Ishikawa (cell line): ENCODE measurements around the gene KAT7.

ENCODE experiments used
- CEBPB ChIP-seq: IDR thresholded peaks from 2 replicates; pipeline ENCODE4 v1.6.1; 2012
- CREB1 ChIP-seq: IDR thresholded peaks from 2 replicates; pipeline ENCODE4 v1.6.1; 2012; ENCODE audit warnings: low read depth
- EGR1 ChIP-seq: IDR thresholded peaks from 2 replicates; pipeline ENCODE4 v1.6.1; 2012
- EP300 ChIP-seq: IDR thresholded peaks from 2 replicates; pipeline ENCODE4 v1.6.1; 2012; ENCODE audit warnings: borderline replicate concordance
- FOXM1 ChIP-seq: IDR thresholded peaks from 2 replicates; pipeline ENCODE4 v1.6.1; 2012; ENCODE audit warnings: low read depth, borderline replicate concordance
- NFIC ChIP-seq: IDR thresholded peaks from 2 replicates; pipeline ENCODE4 v1.6.1; 2012
- RAD21 ChIP-seq: IDR thresholded peaks from 2 replicates; pipeline ENCODE4 v1.6.1; 2012; ENCODE audit warnings: low read depth
- TAF1 ChIP-seq: IDR thresholded peaks from 2 replicates; pipeline ENCODE4 v1.6.1; 2012; ENCODE audit warnings: low read depth, mild to moderate bottlenecking
- TCF12 ChIP-seq: IDR thresholded peaks from 2 replicates; pipeline ENCODE4 v1.6.1; 2012; ENCODE audit warnings: low read depth
- TEAD4 ChIP-seq: IDR thresholded peaks from 2 replicates; pipeline ENCODE4 v1.6.1; 2012
- YY1 ChIP-seq: IDR thresholded peaks from 2 replicates; pipeline ENCODE4 v1.6.1; 2012; ENCODE audit warnings: low read depth
- ZBTB7A ChIP-seq: IDR thresholded peaks from 2 replicates; pipeline ENCODE4 v1.6.1; 2012; ENCODE audit warnings: low read depth
- TF ChIP-seq, protein P1 (sequence below): IDR thresholded peaks from 2 replicates; pipeline ENCODE4 v1.6.1; 2012
- TF ChIP-seq, protein P2 (sequence below): IDR thresholded peaks from 2 replicates; pipeline ENCODE4 v1.6.1; 2012; ENCODE audit warnings: low read depth, mild to moderate bottlenecking
- TF ChIP-seq, protein P3 (sequence below): IDR thresholded peaks from 2 replicates; pipeline ENCODE4 v1.6.1; 2012

KAT7 gene

DNA sequence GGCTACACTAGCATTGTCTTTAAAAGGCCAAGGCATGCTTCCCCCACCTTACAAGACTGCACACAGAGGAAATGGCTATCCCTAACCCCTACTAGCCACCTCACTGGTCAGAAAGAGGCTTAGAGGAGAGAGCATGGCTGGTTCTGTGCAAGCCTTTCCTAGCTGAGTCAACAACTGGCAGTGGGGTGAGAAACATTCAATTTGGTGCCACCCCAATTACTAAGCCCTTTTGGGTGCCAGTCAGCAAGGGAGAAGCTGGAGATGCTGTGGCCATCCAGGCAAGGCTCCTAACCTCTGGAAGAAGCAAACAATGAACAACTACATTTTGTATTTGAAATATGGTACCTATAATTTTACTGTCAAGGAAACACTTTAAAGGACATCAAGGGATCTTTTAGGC is 4.7 kb upstream of the KAT7 start:
- TF ChIP-seq, protein P1, sequence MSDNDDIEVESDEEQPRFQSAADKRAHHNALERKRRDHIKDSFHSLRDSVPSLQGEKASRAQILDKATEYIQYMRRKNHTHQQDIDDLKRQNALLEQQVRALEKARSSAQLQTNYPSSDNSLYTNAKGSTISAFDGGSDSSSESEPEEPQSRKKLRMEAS, result no peak
- TF ChIP-seq ZBTB7A (no peak), CREB1 (no peak), TCF12 (no peak), YY1 (no peak), FOXM1 (no peak), TAF1 (no peak), EGR1 (no peak), RAD21 (no peak), TEAD4 (no peak)

DNA sequence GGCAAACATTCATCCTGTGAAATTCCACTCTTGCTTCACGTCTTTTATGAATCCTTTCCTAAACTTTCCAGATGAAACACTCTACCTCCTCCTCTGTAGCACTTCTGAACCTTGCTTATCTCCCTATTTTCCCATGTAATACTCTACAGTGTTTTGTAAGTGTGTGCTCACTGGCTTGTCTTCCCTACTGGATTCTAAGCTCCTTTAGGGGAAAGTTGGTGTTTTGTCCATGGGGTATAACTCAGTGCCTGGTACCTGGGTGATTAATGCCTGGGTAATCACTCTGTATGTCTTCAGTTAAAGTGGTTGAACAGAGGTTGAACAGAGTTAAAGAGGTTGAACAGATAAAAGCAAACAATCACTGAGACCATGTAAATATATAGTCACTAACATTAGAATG is 3.8 kb upstream of the KAT7 start:
- TF ChIP-seq, protein P1, result no peak
- TF ChIP-seq TCF12 (no peak), TEAD4 (no peak), CEBPB (no peak), YY1 (no peak), FOXM1 (no peak), ZBTB7A (no peak), RAD21 (no peak)
- TF ChIP-seq, protein P2, sequence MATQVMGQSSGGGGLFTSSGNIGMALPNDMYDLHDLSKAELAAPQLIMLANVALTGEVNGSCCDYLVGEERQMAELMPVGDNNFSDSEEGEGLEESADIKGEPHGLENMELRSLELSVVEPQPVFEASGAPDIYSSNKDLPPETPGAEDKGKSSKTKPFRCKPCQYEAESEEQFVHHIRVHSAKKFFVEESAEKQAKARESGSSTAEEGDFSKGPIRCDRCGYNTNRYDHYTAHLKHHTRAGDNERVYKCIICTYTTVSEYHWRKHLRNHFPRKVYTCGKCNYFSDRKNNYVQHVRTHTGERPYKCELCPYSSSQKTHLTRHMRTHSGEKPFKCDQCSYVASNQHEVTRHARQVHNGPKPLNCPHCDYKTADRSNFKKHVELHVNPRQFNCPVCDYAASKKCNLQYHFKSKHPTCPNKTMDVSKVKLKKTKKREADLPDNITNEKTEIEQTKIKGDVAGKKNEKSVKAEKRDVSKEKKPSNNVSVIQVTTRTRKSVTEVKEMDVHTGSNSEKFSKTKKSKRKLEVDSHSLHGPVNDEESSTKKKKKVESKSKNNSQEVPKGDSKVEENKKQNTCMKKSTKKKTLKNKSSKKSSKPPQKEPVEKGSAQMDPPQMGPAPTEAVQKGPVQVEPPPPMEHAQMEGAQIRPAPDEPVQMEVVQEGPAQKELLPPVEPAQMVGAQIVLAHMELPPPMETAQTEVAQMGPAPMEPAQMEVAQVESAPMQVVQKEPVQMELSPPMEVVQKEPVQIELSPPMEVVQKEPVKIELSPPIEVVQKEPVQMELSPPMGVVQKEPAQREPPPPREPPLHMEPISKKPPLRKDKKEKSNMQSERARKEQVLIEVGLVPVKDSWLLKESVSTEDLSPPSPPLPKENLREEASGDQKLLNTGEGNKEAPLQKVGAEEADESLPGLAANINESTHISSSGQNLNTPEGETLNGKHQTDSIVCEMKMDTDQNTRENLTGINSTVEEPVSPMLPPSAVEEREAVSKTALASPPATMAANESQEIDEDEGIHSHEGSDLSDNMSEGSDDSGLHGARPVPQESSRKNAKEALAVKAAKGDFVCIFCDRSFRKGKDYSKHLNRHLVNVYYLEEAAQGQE, result no peak
- TF ChIP-seq, protein P3, sequence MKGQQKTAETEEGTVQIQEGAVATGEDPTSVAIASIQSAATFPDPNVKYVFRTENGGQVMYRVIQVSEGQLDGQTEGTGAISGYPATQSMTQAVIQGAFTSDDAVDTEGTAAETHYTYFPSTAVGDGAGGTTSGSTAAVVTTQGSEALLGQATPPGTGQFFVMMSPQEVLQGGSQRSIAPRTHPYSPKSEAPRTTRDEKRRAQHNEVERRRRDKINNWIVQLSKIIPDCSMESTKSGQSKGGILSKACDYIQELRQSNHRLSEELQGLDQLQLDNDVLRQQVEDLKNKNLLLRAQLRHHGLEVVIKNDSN, result no peak

DNA sequence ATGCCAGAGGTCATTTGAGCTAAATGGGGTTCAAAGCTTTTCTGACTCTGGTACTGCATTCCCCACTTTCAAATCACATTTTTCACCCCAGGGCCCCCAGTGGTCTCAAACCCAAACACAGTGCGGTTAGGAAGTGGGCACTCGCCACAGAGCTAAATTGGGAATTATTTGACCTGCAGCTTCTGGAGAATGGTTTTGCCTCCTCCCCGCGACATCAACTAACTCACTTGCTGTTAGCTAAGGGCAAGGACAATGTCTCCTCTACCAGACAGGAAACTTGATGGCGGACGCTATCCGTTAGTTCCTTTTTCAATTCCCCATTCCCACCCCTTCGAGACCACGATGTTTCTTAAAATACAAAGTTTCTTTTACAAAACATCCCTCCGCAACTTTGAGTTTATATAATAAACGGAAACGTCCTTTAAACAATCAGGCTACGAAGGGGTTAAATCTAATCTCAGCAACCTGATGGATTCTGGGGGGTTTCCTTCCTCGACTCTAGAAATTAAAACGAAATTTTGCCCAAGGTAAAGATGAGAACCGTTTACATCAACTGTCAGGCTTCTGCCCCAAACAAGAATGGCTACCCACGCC is 500 bp upstream of the KAT7 start:
- TF ChIP-seq TAF1 (no peak), ZBTB7A (no peak), YY1 (no peak), EP300 (no peak), EGR1 (no peak), CREB1 (no peak), TEAD4 (no peak), RAD21 (no peak), TCF12 (no peak), NFIC (no peak), FOXM1 (no peak), CEBPB (no peak)
- TF ChIP-seq, protein P1, result no peak
- TF ChIP-seq, protein P2, result no peak
- TF ChIP-seq, protein P3, result no peak

DNA sequence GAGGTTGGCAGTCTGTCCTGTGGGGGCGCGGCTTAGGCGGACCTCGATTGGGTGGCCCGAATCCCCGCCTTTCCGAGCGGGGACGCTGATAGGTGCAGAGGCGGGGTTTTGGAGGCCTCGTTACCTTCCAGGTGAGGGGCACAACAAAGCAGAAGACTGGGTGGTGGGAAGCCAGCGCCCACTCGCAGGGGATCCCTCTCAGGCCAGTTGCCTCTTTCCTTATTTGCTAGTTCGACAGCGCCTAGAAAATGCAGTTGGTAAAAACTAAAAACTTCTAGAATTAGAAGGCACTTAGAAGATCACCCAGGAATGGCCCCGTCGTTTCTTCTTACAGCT is 730 bp downstream of the KAT7 start:
- no peak for TF ChIP-seq FOXM1
- TF ChIP-seq, protein P3, result no peak
- no peak for TF ChIP-seq TCF12
- no peak for TF ChIP-seq EGR1
- no peak for TF ChIP-seq CEBPB
- TF ChIP-seq RAD21, result no peak
- no peak for TF ChIP-seq EP300

DNA sequence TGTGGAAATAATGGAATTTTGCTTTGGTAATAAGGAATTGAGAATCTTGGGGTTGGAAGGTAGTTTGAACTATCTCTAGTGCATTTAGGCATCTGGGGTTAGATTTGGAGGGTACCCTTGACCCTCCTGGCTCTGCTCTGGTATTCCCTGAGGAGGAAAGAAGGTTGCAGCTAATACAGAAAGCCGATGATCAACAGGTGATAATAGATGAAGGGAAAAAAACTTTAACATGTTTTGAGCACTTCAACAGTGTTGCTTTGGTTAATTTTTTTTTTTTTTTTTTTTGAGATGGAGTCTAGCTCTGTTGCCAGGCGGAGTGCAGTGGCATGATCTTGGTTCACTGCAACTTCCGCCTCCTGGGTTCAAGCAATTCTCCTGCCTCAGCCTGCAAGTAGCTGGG is 4.8 kb downstream of the KAT7 start:
- TF ChIP-seq NFIC, result no peak
- TF ChIP-seq TCF12, result no peak
- TF ChIP-seq, protein P2, result no peak
- TF ChIP-seq, protein P3, result no peak
- no peak for TF ChIP-seq CREB1
- TF ChIP-seq, protein P1, result no peak
- TF ChIP-seq FOXM1, result no peak
- TF ChIP-seq TEAD4, result no peak
- no peak for TF ChIP-seq EP300
